Panc1 (cell line): ENCODE results near the gene LINGO3.

Experiments used
- CTCF ChIP-seq: fragments of 450-650 bp; IDR thresholded peaks from 2 replicates; pipeline ENCODE4 v1.5.1; 2017; ENCODE audit warnings: mild to moderate bottlenecking
- POLR2AphosphoS5 ChIP-seq: IDR thresholded peaks from 2 replicates; pipeline ENCODE4 v1.6.1; 2012; ENCODE audit warnings: mild to moderate bottlenecking, low read depth, low read length, moderate library complexity

GRCh38 chr19:2283835-2284507, 24.0 kb downstream of the LINGO3 start:
- no peak for TF ChIP-seq CTCF
- TF ChIP-seq POLR2AphosphoS5 = no peak
